NCI-H1694 (cell line): ENCODE results near the gene MAP3K5.
"Not testable (repeated sequence)": the region's sequence is repeated elsewhere in the genome, so short reads cannot be mapped to it uniquely, and the experiment has no call there.

Source experiments
- DNase-seq: peaks from one replicate; lab custom pipeline; 2025; lab: John Stamatoyannopoulos, UW

The MAP3K5 gene, protein sequence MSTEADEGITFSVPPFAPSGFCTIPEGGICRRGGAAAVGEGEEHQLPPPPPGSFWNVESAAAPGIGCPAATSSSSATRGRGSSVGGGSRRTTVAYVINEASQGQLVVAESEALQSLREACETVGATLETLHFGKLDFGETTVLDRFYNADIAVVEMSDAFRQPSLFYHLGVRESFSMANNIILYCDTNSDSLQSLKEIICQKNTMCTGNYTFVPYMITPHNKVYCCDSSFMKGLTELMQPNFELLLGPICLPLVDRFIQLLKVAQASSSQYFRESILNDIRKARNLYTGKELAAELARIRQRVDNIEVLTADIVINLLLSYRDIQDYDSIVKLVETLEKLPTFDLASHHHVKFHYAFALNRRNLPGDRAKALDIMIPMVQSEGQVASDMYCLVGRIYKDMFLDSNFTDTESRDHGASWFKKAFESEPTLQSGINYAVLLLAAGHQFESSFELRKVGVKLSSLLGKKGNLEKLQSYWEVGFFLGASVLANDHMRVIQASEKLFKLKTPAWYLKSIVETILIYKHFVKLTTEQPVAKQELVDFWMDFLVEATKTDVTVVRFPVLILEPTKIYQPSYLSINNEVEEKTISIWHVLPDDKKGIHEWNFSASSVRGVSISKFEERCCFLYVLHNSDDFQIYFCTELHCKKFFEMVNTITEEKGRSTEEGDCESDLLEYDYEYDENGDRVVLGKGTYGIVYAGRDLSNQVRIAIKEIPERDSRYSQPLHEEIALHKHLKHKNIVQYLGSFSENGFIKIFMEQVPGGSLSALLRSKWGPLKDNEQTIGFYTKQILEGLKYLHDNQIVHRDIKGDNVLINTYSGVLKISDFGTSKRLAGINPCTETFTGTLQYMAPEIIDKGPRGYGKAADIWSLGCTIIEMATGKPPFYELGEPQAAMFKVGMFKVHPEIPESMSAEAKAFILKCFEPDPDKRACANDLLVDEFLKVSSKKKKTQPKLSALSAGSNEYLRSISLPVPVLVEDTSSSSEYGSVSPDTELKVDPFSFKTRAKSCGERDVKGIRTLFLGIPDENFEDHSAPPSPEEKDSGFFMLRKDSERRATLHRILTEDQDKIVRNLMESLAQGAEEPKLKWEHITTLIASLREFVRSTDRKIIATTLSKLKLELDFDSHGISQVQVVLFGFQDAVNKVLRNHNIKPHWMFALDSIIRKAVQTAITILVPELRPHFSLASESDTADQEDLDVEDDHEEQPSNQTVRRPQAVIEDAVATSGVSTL (N-terminal part only)

DNA sequence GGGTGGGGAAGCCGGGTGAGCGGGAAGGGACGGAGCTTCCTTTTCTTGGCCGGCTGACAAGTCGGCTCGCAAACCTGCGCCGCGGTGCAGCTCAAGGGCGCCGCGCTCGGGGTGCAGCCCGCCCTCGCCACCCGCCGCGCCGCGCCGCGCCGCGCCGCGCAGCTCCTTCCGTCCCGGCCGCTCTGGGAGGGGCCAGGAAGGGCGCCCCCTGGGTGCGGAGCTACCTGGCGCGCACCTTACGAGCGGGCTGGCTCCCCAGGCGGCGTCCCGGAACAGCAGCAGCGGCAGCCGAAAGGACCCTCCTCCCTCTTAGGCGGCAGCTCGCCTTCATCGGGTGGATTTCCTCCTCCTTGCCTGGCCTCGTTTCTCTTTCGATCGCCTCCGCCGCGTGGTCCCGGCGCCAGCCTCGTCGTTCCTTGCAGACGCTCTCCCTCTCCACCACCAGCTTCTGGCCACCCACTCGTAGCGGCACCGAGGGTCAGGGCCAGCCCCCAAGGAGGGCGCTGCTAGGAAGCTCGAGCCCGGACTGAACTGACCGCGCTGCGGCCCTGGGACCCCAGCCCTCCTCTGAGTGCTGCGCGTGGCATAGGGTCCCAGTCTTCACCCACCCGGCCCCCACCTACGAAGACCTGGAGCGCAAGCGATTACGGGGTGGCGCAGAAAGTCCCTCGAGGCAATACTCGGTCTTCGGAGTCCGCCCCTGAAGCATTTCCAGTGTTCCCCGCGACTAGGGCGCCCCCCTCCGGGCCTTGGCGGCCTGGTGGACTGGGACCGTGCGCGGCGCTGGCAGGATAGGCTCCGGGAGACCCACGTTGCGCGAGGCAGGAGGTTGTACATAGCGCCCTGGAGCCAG, at the start of gene MAP3K5:
Gene MAP3K5 (minus strand): TSS at position 68 of the 853 bp plus-strand sequence. CDS start 320 bp downstream, outside the sequence.
- DNase-seq, result peak; percentile 43

DNA sequence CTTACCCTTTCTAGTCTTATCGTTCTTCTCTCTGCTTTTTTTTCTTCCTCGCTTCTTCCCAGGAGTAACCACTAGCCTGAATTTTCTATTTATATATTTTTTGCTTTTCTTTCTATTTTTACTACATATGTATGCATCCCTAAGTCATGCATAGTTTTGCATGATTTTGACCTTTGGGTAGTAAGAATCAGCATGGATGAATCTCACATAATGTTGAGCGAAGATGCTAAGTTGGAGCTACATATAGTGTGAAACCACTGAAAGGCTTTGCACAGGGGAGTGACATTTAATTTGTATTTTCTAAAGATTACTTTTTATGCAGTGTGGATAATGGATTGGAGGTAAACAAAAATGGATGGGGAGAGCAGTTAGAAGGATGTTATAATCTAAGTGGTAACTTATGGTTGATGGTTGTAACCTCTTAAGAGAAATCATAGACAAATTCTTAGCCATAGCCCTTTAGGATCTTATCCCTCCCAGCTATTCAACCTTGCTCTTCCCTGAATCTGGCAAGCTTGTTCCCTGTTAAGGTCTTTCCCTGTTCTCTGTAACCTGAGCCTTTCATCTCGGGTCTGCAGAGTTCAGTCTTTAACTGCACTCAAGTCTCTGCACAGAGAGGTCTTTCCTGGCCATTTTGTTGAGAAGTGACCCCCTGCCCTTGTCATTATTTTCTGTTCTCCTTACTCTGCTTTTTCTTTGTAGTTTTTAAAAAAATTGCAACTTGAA, 48.2 kb upstream of the MAP3K5 start:
- no peak for DNase-seq

DNA sequence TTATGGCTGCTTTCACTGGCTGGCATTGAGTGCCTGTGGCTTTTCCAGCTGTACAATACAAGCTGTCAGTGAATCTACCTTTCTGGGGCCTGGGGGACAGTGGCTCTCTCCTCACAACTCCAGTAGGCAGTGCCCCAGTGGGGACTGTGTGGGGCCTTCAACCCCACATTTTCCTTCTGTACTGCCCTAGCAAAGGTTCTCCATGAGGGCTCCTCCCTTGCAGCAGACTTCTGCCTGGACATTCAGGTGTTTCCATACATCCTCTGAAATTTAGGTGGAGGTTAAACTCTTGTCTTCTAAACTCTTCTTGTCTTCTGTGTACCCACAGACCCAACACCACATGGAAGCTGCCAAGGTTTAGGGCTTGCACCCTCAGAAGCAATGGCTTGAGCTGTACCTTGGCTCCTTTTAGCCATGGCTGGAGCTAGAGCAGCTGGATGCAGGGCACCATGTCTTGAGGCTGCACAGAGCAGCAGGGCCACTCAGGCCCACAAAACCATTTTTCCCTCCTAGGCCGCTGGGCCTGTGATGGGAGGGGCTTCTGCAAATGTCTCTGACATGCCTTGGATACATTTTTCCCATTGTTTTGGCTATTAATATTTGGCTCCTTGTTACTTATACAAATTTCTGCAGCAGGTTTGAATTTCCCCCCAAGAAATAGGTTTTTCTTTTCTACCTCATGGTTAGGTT, 39.7 kb upstream of the MAP3K5 start:
- no peak for DNase-seq

DNA sequence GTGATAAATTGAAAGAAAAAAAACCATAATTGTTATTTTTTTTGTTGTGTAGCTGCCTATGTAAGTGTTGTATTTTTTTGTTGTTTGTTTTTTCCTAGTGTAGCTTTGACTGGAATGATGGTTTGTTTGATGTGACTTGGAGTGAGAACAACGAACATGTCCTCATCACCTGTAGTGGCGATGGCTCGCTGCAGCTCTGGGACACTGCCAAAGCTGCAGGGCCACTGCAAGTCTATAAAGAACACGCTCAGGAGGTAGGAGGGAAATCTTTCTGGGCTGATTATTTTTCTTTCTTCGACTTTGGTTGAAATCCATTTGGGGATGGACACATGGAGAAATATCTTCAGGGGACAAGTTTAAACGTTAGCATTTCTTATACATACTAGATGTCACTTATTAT, 33.9 kb upstream of the MAP3K5 start:
- no peak for DNase-seq

DNA sequence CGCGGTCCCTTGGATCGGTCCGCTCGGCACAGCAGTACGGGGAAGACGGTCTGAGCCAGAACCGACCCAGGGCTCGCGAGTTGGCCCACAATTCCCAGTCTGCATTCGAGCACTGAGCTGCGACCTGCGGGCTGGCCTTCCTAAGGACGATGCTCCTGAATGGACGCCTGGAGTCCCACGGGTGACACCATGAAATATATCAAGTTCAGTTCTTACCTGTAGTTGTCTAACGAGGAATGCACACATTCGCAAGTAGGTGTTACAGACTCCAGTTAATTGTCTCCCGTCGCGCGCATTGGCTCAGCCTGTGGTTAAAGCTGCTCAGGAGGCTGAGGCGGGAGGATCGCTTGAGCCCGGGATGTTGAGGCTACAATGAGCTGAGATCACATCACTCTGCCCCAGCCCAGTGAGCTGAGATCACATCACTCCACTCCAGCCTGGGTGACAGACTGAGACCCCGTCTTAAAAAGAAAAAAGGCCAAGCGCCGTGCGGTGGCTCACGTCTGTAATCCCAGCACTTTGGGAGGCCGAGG, 30.9 kb upstream of the MAP3K5 start:
- DNase-seq, result no peak

DNA sequence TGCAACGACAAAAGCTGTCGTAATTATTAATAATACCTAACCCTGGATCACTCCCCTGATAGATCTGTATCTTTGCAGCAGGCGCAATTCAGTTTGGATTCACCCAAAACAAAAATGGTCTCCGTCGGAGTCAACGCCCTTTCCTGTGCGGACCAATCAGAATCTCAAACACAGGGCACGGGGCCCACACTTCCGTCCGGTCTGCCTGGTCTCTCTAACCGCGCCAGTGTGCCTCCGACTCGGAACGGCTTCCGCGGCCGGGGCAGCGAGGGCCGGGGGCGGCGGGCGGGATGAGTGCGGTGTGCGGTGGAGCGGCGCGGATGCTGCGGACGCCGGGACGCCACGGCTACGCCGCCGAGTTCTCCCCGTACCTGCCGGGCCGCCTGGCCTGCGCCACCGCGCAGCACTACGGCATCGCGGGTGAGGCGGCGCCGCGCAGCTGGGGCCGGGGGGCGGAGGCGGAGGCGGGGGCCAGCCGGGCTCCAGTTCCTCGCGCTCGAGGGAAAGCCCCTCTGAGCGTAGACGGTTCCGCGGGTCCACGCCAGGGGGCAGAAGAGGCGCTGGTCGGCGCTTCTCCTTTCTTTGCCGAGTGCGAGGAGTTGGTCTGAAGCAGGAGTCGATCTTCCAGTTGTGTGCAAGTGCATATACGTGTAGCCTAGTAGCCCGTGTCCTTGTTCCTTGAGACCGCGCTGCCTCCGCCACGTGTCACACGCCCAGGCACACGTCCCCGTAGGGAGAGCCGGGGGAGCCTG, 30.3 kb upstream of the MAP3K5 start, which contains the start of gene PEX7:
Gene PEX7 (plus strand): TSS at position 217 of the 752 bp plus-strand sequence. CDS start 74 bp downstream, at position 291.
- peak; percentile 66 for DNase-seq

DNA sequence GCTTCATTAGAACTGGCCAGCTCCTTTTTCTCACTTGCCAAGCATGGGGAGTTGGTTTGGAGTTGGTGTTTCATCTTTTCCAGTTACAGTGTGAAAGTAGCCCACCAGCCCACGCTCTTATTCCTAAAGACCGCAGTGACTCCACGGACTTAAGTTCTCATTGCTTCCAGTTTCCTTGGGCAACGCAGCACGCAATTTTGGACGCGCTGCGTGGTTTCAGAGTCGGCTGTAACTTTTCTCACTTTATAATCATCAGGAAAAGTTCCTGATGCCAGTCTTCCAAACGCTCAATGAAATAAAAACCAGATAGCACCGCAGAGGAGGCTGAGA, 29.7 kb upstream of the MAP3K5 start:
- DNase-seq, result no peak

DNA sequence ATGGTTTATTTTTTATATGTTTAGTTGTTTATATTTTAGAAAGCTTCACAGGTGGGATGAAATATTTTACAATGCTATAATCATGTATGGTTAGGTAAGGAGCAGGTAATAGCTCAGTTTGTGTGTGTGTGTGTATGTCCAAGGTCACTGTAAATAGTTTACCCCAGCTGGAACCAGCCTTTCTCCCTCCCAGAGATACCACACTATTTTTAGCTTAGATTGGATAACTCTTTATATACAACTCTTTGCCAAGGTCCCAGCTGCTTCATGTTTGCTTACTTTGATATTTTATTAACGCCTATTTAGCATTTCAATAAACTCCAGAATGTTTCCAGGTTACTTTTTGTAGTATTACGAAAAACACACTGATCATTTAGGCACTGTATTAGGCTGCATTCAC, 28.3 kb upstream of the MAP3K5 start:
- DNase-seq, result peak; percentile 30

DNA sequence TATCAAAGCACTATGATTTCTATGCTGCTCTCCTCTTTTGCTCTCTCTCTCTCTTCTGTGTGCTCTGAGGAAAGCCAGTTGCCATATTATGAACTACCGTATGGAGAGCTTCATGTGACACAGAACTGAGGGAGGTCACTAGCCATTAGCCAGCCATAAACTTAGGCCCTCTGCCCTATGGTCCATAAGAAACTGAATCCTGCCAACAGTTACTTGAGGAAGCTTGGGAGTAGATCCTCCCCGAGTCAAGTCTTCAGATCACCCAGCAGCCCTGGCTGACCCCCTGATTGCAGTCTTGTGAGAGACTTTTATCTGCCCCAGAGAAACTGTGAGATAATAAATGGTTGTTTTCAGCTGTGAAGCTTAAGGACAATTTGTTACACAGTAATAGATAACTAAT, 24.4 kb upstream of the MAP3K5 start:
- DNase-seq, result no peak

DNA sequence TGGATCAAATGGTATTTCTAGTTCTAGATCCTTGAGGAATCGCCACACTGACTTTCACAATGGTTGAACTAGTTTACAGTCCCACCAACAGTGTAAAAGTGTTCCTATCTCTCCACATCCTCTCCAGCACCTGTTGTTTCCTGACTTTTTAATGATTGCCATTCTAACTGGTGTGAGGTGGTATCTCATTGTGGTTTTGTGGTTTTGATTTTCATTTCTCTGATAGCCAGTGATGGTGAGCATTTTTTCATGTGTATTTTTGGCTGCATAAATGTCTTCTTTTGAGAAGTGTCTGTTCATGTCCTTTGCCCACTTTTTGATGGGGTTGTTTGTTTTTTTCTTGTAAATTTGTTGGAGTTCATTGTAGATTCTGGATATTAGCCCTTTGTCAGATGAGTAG, 23.3 kb upstream of the MAP3K5 start:
- DNase-seq, result not testable (repeated sequence)

DNA sequence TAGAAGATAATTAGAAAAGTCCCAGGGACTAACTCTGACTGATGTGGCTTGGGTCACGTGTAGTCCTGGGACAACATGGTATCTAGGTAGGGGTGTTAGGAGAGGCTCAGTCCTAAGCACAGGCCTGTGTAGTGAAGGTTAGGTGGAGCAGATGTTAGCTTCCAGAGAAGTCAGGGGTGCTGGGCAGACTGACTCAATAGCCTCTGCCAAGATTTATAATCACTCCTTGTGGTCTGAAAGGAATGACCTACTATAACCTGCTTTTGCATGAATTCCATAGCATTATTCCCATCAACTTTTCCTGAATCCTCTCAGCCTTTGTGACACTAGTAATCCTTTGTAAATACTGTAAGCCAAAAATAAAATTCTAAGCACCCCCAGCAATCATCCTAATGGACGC, 19.9 kb upstream of the MAP3K5 start:
- DNase-seq, result no peak

DNA sequence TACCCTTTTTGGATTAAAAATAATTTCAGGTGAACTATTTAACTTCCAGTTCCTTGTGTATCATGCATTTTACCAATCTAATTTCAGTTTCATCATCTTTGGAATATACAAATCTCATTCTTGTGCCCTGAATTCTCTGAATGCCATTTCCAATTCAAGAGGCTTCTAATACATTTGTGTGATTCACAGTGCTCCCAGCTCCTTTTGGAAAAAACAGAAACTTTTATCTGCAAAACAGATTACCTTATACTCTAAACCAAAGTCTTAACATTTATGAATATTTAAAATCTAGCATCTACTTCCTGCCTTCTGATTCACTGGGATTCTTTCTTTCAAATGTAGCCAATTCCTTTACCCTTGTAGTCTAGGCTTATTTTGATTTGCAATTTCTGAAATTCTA, 19.0 kb upstream of the MAP3K5 start:
- no peak for DNase-seq

DNA sequence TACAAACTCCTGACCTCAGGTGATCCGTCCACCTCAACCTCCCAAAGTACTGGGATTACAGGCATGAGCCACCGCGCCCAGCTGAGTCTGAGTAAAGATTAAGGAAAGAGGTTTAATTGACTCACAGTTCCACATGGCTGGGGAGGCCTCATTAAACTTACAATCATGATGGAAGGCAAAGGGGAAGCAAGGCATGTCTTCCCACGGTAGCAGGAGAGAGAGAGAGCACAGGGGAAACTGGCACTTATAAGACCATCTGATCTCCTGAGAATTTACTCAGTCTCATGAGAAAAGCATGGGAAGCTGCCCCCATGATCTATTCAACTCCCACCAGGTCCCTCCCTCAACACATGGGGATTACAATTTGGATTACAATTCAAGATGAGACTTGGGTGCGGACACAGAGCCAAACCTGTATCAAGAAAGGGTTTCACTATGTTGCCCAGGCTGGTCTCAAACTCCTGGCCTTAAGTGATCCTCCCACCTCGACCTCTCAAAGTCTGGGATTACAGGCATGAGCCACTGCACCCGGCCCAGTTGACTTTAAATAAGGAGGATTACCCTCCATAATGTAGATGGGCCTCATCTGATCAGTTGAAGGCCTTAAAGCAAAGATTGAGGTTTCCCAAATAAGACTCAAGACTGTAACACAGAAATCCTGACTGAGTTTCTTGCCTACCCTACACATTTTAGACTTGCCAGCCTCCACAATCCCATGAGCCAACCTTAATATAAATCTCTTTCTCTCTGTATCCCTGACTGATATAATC, 17.0 kb upstream of the MAP3K5 start:
- no peak for DNase-seq

DNA sequence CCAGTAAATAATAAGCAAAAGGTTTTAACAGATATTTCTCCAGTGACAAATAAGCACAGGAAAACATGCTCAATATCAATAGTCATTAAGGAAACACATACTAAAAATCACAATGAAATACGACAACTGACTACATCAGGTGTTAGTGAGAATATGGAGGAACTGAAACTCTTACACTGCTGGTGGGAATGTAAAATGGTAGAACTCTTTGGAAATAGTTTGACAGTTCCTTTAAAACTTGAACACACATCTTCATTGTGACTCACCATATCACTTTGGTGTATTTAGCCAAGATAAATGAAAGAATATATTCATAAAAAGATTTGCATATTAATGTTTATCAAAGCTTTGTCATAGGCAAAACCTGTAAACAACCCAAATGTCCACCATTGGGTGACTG, 11.3 kb upstream of the MAP3K5 start:
- DNase-seq, result no peak

DNA sequence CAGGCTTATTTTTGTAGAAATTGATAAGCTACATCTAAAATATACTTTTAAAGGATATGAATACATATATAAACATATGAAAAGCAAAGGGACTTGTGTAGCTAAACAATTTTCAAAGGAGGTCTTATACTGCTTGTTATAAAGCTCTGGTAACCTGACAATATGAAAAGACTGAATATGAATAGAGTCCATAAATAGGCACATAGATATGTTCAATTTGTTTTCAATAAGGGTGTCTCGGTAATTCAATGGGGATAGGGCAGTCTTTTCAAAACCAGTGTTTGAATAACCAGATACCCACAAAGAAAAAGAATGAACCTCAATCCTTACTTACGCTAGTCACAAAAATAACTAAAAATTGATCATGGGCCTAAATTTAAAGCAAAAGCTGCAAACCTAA, 9.3 kb upstream of the MAP3K5 start:
- no peak for DNase-seq

DNA sequence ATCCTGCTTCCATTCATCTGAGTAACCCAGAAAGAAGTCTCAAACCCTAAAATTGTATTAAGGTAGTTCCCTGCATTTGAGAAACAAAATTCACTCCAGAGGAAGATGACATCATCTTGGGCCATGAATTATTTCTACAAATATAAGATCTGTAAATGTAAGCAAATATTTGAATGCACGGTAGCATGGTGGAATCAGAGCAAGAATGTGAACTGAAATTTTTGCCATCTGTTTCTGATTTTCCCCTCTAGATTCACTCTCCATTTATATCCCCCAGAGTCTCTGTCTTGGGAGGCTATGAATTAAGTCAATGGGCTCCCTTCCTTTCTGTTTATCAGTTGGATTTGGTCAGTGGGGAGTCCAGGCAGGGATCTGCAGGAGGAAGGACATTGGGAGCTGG, 5.8 kb upstream of the MAP3K5 start:
- DNase-seq, result no peak

DNA sequence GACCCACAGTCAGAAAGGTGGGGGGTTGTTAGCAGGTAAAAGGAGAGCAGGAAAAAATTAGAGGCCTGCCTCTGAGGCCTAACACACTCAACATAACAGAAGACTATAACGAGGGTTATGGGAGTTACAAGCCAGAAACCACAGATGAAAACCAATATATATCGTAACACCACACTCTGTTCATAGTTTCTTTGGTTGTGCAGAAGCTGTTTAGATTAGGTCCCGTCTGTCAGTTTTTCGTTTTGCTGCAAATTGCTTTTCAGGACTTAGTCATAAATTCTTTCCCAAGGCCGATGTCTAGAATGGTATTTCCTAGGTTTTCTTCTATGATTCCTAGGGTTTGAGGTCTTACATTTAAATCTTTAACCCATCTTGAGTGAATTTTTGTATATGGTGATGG, 3.7 kb upstream of the MAP3K5 start:
- no peak for DNase-seq

DNA sequence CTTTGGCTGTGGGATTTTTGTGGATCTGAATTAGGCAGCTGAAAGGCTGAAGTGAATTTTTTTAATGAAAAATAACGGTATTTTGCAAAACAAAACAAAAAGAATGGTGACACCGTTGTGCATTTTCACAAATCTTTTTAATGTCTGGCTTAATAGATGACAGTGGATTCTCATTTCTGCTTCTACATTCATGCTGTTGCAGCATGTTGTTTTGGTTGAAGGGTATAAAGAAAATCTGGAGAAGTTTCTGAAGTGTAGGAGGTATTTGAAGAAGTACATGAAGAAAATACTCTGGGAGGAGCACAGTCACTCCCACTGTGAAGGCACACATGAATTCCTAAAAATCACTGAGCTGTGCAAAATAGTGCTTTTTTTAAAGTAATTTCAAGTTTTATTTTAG, 3.1 kb upstream of the MAP3K5 start:
- no peak for DNase-seq
